ENCODE measurements around the gene DNAJC17.

Gene DNAJC17

GRCh38 chr15:40792394-40792793, 14.9 kb downstream of the DNAJC17 start:
- in situ Hi-C loops (cut with MboI; ENCODE audit: low sequenced_read_pairs): no loop called here

- in situ Hi-C loops (cut with MboI; ENCODE audit: low sequenced_read_pairs): no loop called here
Measured at GRCh38 chr15:40790718-40791117, 16.6 kb downstream of the DNAJC17 start.

- in situ Hi-C loops (cut with MboI; ENCODE audit: low sequenced_read_pairs): no loop called here
Measured at GRCh38 chr15:40789999-40790398, 17.3 kb downstream of the DNAJC17 start.

- in situ Hi-C loops (cut with MboI; ENCODE audit: low sequenced_read_pairs): no loop called here
Measured at GRCh38 chr15:40789119-40789518, 18.2 kb downstream of the DNAJC17 start.

- in situ Hi-C loops (cut with MboI; ENCODE audit: low sequenced_read_pairs): no loop called here
Measured at GRCh38 chr15:40787991-40788390, 19.3 kb downstream of the DNAJC17 start.

GRCh38 chr15:40787344-40787841, 19.9 kb downstream of the DNAJC17 start:
- in situ Hi-C loops (cut with MboI; ENCODE audit: low sequenced_read_pairs): no loop called here

- in situ Hi-C loops (cut with MboI; ENCODE audit: low sequenced_read_pairs): no loop called here
Measured at GRCh38 chr15:40785814-40786213, 21.5 kb downstream of the DNAJC17 start.

GRCh38 chr15:40785164-40785563, 22.1 kb downstream of the DNAJC17 start:
- in situ Hi-C loops (cut with MboI; ENCODE audit: low sequenced_read_pairs): no loop called here

- in situ Hi-C loops (cut with MboI; ENCODE audit: low sequenced_read_pairs): no loop called here
Measured at GRCh38 chr15:40782609-40783227, 24.6 kb downstream of the DNAJC17 start.

GRCh38 chr15:40776537-40777141, 30.6 kb downstream of the DNAJC17 start:
- in situ Hi-C loops (cut with MboI; ENCODE audit: low sequenced_read_pairs): no loop called here

GRCh38 chr15:40775740-40776536, 31.3 kb downstream of the DNAJC17 start:
- in situ Hi-C loops (cut with MboI; ENCODE audit: low sequenced_read_pairs): no loop called here

GRCh38 chr15:40775007-40775406, 32.3 kb downstream of the DNAJC17 start:
- in situ Hi-C loops (cut with MboI; ENCODE audit: low sequenced_read_pairs): no loop called here

GRCh38 chr15:40773902-40774301, 33.4 kb downstream of the DNAJC17 start:
- in situ Hi-C loops (cut with MboI; ENCODE audit: low sequenced_read_pairs): no loop called here

- in situ Hi-C loops (cut with MboI; ENCODE audit: low sequenced_read_pairs): no loop called here
Measured at GRCh38 chr15:40773496-40773895, 33.8 kb downstream of the DNAJC17 start.

GRCh38 chr15:40772014-40772413, 35.3 kb downstream of the DNAJC17 start:
- in situ Hi-C loops (cut with MboI; ENCODE audit: low sequenced_read_pairs): no loop called here

- in situ Hi-C loops (cut with MboI; ENCODE audit: low sequenced_read_pairs): no loop called here
Measured at GRCh38 chr15:40771242-40771641, 36.0 kb downstream of the DNAJC17 start.

GRCh38 chr15:40770147-40770721, 37.0 kb downstream of the DNAJC17 start:
- in situ Hi-C loops (cut with MboI; ENCODE audit: low sequenced_read_pairs): no loop called here

- in situ Hi-C loops (cut with MboI; ENCODE audit: low sequenced_read_pairs): no loop called here
Measured at GRCh38 chr15:40769274-40770146, 37.8 kb downstream of the DNAJC17 start, which contains the start of gene C15orf62. C15orf62 (plus strand) TSS chr15:40769980; CDS start chr15:40770496, 516 bp downstream.

- in situ Hi-C loops (cut with MboI; ENCODE audit: low sequenced_read_pairs): no loop called here
Measured at GRCh38 chr15:40768521-40769273, 38.6 kb downstream of the DNAJC17 start.
